MM.1S (cell line): Measurements from ENCODE around the gene HDAC10.

Source experiments
- EZH2 ChIP-seq: fragments of 300-600 bp; sonication (generic); optimal IDR thresholded peaks from 2 replicates; pipeline ENCODE3; 2017; ENCODE audit warnings: low read depth, mild to moderate bottlenecking, antibody characterized with exemption, low read length, mixed read lengths
- EZH2phosphoT487 ChIP-seq: fragments of 300-600 bp; sonication (generic); IDR thresholded peaks from 2 replicates; pipeline ENCODE4 v1.6.1; 2018; ENCODE audit warnings: antibody characterized with exemption, low read length
- TF ChIP-seq, protein P1 (sequence below): fragments of 300-600 bp; sonication (generic); IDR thresholded peaks from 2 replicates; pipeline ENCODE4 v1.5.1; 2016; ENCODE audit warnings: antibody characterized with exemption, low read length, mixed read lengths

GRCh38 chr22:50258361-50259292 is 7.6 kb upstream of the HDAC10 start:
- TF ChIP-seq, protein P1, sequence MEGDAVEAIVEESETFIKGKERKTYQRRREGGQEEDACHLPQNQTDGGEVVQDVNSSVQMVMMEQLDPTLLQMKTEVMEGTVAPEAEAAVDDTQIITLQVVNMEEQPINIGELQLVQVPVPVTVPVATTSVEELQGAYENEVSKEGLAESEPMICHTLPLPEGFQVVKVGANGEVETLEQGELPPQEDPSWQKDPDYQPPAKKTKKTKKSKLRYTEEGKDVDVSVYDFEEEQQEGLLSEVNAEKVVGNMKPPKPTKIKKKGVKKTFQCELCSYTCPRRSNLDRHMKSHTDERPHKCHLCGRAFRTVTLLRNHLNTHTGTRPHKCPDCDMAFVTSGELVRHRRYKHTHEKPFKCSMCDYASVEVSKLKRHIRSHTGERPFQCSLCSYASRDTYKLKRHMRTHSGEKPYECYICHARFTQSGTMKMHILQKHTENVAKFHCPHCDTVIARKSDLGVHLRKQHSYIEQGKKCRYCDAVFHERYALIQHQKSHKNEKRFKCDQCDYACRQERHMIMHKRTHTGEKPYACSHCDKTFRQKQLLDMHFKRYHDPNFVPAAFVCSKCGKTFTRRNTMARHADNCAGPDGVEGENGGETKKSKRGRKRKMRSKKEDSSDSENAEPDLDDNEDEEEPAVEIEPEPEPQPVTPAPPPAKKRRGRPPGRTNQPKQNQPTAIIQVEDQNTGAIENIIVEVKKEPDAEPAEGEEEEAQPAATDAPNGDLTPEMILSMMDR, result no peak
- TF ChIP-seq EZH2phosphoT487 (no peak), EZH2 (no peak)
